ENCODE measurements around the gene PCSK5.
A peak's percentile ranks its signal among the peaks of the same experiment; 100 is the strongest.
"Not testable (repeated sequence)": the region's sequence is repeated elsewhere in the genome, so short reads cannot be mapped to it uniquely, and the experiment has no call there.

PCSK5 gene

DNA sequence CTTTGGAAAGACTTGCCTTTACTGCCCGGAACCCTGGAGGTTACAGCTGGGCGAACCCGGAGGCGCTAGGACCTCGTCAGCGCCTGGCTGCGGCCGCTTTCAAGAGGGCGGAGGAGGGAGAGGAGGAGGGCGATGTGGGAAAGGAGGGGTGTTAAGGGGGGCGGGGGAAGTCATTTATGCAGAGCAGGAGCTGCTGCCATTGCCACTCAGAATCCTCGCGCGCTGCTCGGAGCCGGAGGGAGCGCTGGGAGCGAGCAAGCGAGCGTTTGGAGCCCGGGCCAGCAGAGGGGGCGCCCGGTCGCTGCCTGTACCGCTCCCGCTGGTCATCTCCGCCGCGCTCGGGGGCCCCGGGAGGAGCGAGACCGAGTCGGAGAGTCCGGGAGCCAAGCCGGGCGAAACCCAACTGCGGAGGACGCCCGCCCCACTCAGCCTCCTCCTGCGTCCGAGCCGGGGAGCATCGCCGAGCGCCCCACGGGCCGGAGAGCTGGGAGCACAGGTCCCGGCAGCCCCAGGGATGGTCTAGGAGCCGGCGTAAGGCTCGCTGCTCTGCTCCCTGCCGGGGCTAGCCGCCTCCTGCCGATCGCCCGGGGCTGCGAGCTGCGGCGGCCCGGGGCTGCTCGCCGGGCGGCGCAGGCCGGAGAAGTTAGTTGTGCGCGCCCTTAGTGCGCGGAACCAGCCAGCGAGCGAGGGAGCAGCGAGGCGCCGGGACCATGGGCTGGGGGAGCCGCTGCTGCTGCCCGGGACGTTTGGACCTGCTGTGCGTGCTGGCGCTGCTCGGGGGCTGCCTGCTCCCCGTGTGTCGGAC, at the start of gene PCSK5:
PCSK5 (plus strand) TSS at position 202 of the 805 bp plus-strand sequence; CDS start at position 711, 509 bp downstream.
- peak within 1 kb of the TSS; percentile 36 to 89 (median 67) for H3K27ac ChIP-seq

DNA sequence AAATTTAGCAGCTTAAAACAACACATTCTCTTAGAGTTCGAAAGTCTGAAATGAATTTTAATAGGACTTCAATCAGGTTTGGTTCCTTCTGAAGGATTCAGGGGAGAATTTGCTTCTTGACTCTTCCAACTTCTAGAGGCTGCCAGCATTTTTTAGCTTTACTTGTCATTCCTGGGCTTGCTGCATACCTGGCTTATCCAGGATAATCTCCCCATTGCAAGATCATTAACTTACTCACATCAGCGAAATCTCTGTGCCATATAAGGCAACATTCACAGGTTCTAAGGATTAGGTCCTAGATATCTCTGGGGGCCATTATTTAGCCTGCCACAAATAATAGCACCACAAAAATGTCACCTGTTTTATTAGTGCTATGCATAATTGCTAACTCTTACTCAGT, 46.2 kb upstream of the PCSK5 start:
- H3K4me3 ChIP-seq, result no peak overlapping the region
- H3K27ac ChIP-seq, result no peak overlapping the region

More for the DNA sequence above, at the start of gene PCSK5:
- peak within 1 kb of the TSS; percentile 52 to 78 (median 65) for H3K4me3 ChIP-seq

DNA sequence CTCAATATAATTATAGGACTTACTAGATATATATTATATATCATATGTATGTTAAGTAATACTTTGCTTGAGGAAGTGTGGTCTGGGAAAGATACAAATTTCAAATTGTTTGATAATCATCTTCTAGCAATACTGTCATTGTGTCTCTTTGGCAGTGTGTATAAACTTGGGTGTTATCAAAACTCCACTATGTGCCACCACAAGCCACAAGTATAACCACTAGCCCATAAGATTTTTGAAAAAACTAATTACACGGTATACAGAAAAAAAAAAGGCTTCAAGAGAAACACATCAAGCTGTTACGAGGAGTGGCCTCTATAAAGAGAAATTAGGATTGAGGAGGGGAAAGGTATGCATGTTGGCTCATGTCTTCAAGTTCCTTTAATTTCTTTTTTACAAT, 44.7 kb upstream of the PCSK5 start:
- H3K4me3 ChIP-seq, result no peak overlapping the region
- no peak overlapping the region for H3K27ac ChIP-seq

- H3K27ac ChIP-seq, result no peak overlapping the region
- no peak overlapping the region for H3K4me3 ChIP-seq
These were observed 43.4 kb upstream of the PCSK5 start for GRCh38 chr9:75847085-75847484.

DNA sequence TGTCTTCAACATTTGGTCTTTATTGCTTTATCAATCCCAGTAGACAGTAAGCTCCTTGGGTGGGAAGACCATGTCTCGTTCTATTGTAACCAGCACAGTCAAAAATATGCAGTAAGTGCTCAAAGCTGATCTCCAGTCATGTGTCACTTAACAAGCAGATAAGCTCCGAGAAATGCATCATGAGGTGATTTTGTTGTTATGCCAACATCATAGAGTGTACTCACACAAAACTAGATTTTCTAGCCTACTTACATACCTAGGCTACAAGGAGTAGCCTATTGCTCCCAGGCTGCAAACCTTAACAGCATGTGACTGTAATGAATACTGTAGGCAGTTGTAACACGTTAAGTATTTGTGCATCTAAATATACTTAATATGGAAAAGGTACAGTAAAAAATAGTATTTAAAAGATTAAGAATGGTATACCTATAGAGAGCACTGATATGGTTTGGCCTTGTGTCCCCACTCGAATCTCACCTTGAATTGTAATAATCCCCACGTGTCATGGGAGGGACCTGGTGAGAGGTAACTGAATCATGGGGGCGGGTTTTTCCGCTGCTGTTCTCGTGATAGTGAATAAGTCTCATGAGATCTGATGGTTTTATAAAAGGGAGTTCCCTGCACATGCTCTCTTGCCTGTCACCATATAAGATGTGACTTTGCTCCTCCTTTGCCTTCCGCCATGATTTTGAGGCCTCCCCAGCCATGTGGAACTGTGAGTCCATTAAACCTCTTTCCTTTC, 39.8 kb upstream of the PCSK5 start:
- H3K4me3 ChIP-seq, result no peak overlapping the region
- no peak overlapping the region for H3K27ac ChIP-seq

DNA sequence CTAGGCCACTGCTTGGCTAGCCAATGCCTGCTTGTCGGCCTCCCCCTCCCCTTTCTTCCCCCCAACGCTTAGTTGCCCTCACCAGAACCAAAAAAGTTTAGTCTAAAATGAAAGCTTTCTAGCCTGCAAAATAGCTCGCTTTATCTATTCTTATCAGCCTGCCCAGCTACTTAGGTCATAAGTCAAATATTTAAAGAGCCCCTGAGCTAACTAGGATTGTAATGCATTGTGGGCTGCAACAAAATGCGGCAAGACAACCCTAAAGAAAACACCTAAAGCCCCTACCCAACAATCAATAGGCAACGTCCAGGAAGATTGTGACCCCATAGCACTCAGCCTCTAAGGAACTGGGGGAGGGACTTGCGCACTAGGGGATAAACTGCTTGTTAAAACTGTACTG, 38.6 kb upstream of the PCSK5 start:
- Histone ChIP-seq H3K27ac (no peak overlapping the region), H3K4me3 (no peak overlapping the region)

- Histone ChIP-seq H3K4me3 (no peak overlapping the region), H3K27ac (no peak overlapping the region)
These were observed 37.7 kb upstream of the PCSK5 start for GRCh38 chr9:75852746-75853145.

DNA sequence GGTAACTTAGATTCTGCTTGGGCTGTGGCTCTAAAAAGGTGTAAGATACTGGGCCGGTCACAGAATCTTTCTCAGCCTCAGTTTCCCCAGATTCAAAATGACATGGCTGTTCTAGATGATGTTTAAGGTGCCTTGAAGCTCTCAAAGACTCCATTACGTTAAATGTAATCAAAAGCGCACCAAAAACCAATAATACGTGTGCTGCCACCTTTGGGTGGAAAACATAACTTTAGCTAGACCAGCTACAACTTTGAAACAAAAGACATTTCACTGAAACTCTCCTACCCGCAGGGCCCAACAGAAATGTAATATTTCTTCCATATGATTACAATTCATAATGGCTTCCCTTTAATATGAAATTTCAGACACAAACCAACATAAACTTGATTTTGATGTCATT, 35.0 kb upstream of the PCSK5 start:
- Histone ChIP-seq H3K27ac (no peak overlapping the region), H3K4me3 (no peak overlapping the region)

- H3K27ac ChIP-seq, result no peak overlapping the region
These were observed 31.9 kb upstream of the PCSK5 start for GRCh38 chr9:75858497-75859092.

GRCh38 chr9:75864266-75864665, 26.2 kb upstream of the PCSK5 start:
- Histone ChIP-seq H3K27ac (no peak overlapping the region), H3K4me3 (no peak overlapping the region)

More at GRCh38 chr9:75858497-75859092, 31.9 kb upstream of the PCSK5 start:
- no peak overlapping the region for H3K4me3 ChIP-seq

GRCh38 chr9:75866273-75866871, 24.1 kb upstream of the PCSK5 start:
- H3K27ac ChIP-seq, result no peak overlapping the region
- H3K4me3 ChIP-seq, result no peak overlapping the region

DNA sequence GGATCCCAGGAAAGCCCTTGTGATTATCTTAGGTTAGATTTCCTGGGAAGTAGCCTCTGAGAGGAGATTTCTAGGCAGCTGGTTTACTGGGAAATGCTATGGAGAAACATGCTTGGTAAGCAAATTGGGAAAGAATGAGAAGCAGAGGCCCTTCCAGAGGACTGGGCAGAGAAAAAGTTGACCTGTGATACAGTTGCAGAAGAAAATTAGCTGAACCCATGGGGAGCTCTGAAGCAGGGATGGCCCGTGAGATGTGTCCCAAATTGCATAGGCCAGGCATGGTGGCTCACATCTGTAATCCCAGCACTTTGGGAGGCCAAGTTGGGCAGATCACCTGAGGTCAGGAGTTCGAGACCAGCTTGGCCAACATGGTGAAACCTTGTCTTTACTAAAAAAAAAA, 21.9 kb upstream of the PCSK5 start:
- not testable (repeated sequence) for H3K4me3 ChIP-seq, H3K27ac ChIP-seq

DNA sequence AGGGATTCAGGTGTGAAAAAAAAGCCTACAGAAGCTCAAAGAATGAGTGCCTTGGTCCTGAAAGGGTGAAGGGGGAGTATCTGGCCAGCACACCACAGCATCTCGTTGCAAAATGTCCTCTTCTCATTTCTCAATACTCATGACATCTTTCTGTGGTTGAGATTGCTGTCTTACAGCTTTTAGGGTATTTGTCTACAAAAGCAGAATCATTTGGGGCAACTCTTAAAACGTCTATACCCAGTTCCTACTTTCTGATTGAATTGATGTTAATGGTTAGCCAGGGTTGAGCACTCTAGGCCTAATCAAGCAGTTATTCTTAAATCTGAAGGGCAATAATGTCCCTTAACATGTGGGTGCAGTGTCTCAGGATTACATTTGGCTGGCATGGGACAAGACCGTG, 21.2 kb upstream of the PCSK5 start:
- Histone ChIP-seq H3K27ac (no peak overlapping the region), H3K4me3 (no peak overlapping the region)

GRCh38 chr9:75870450-75870849, 20.0 kb upstream of the PCSK5 start:
- H3K27ac ChIP-seq, result no peak overlapping the region
- H3K4me3 ChIP-seq, result no peak overlapping the region

GRCh38 chr9:75871624-75872023, 18.8 kb upstream of the PCSK5 start:
- H3K27ac ChIP-seq, result no peak overlapping the region
- H3K4me3 ChIP-seq, result no peak overlapping the region

- H3K4me3 ChIP-seq, result no peak overlapping the region
- no peak overlapping the region for H3K27ac ChIP-seq
These were observed 16.8 kb upstream of the PCSK5 start for GRCh38 chr9:75873712-75874111.

DNA sequence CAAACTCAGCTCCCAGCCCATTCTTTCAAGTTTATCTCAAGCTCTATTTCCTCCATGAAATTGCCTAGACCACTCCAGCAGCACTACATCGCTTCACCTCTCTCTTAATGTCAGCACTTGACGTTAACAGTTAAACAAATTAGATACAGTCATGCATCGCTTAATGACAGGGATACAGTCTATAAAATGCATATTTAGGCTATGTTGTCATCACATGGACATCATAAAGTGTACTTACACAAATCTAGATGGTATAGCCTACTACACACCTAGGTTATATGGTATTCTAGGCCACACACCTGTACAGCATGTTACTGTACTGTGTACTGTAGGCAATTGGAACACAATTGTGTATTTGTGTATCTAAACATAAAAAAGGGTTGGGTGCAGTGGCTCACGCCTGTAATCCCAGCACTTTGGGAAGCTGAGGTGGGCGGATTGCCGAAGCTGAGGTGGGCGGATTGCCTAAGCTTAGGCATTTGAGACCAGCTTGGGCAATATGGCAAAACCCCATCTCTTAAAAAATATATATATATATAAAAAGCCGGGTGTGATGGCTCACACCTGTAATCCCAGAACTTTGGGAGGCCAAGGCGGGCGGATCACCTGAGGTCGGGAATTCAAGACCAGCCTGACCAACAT, 13.4 kb upstream of the PCSK5 start:
- Histone ChIP-seq H3K27ac (no peak overlapping the region), H3K4me3 (no peak overlapping the region)

DNA sequence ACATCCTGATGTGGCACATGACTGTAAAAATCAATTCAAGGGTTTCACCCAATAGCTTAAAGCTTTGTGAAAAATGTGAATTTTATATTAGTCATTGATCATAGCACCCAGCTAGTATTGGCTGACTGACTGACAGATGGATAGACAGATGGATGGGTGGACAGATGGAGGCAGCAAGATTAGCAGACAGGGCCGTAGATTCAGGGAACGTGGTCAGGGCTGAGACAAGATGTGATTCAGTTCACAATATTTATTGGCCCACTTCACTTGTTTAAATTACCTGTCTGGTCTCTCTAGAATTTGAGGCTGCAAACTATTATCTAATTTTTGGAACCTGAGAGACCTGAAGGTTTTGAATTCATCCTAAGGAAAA, 12.0 kb upstream of the PCSK5 start:
- Histone ChIP-seq H3K4me3 (no peak overlapping the region), H3K27ac (no peak overlapping the region)

GRCh38 chr9:75880618-75881017, 9.9 kb upstream of the PCSK5 start:
- Histone ChIP-seq H3K4me3 (no peak overlapping the region), H3K27ac (no peak overlapping the region)

DNA sequence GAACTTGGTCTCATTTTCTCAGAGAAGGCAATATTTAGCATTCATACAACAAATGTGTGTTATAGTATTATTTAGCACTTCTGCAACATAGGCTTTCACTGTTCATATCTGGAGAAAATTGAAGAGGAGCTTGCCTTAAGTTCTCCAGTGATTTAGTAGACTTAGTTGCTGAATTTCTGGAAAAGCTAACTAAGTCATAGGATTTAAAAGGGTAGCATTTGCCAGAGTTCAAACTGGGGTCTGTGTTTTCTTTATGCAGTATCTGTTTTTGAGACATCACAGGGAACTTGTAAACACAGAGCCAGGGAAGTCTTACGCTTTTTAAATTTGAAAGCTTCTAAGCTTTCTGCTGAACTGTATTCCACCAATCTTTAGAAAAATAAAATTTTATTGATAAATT, 8.7 kb upstream of the PCSK5 start:
- H3K27ac ChIP-seq, result no peak overlapping the region
- no peak overlapping the region for H3K4me3 ChIP-seq

Measured in skin epidermis (tissue), 12 donors.